ENCODE data around the gene PRKN.

- TF ChIP-seq CTCF (IDR thresholded peaks at IDR 0.05; ENCODE audit: insufficient read depth, low read length) (no peak), REST (IDR thresholded peaks at IDR 0.05; ENCODE audit: insufficient replicate concordance, low read depth) (no peak), POLR2AphosphoS5 (IDR thresholded peaks at IDR 0.05; ENCODE audit: low read depth) (no peak), GABPA (IDR thresholded peaks at IDR 0.05; ENCODE audit: low read depth) (no peak)
Measured at GRCh38 chr6:161395716-161396231, 1331.8 kb downstream of the PRKN start.
